Epithelial cell of proximal tubule (primary cell): Measurements from ENCODE around the gene REXO1. TPM values are rescaled to one million over a fixed set of nuclear protein-coding genes. Genes with fewer than 3 reads are reported as not detected.

Experiments used
- DNase-seq: peaks from one replicate; pipeline ENCODE4 v3.0.0-alpha.2; 2011; ENCODE audit warnings: low read depth
- H3K4me3 ChIP-seq: 2 replicates; pipeline ENCODE4 v1.5.1; 2011; ENCODE audit warnings: low read depth, mild to moderate bottlenecking, low read length
- CTCF ChIP-seq: conservative IDR thresholded peaks from 2 replicates; pipeline ENCODE4 v1.5.1; 2012; ENCODE audit warnings: low read depth, mild to moderate bottlenecking, low read length
- total RNA-seq: library from RNA; depleted of rRNA; stranded (reverse); fragments of >200 nt; gene quantifications from 2 replicates; pipeline ENCODE4 v1.2.3, GENCODE V29; 2015

The REXO1 gene
- total RNA-seq, 1 donor from 2014 or later = 18.4 TPM

- peak; percentile 93 for TF ChIP-seq CTCF
- DNase-seq = no peak
Measured at GRCh38 chr19:1837625-1838105, 10.6 kb downstream of the REXO1 start.

GRCh38 chr19:1837222-1837565, 11.1 kb downstream of the REXO1 start:
- TF ChIP-seq CTCF = no peak
- DNase-seq = no peak

More at GRCh38 chr19:1837625-1838105, 10.6 kb downstream of the REXO1 start:
- H3K4me3 ChIP-seq = peak overlapping the region; percentile 23

GRCh38 chr19:1836458-1837221, 11.6 kb downstream of the REXO1 start:
- no peak overlapping the region for H3K4me3 ChIP-seq
- no peak for DNase-seq
- no peak for TF ChIP-seq CTCF

More at GRCh38 chr19:1837222-1837565, 11.1 kb downstream of the REXO1 start:
- H3K4me3 ChIP-seq = no peak overlapping the region

GRCh38 chr19:1833540-1833939, 14.7 kb downstream of the REXO1 start:
- H3K4me3 ChIP-seq = peak overlapping the region; percentile 8
- TF ChIP-seq CTCF = no peak
- DNase-seq = no peak

GRCh38 chr19:1832046-1832663, 16.1 kb downstream of the REXO1 start:
- no peak for TF ChIP-seq CTCF
- DNase-seq = no peak
- H3K4me3 ChIP-seq = no peak overlapping the region

GRCh38 chr19:1830978-1831377, 17.3 kb downstream of the REXO1 start:
- H3K4me3 ChIP-seq = no peak overlapping the region
- DNase-seq = no peak
- TF ChIP-seq CTCF = no peak

GRCh38 chr19:1830568-1830967, 17.7 kb downstream of the REXO1 start:
- no peak for DNase-seq
- H3K4me3 ChIP-seq = no peak overlapping the region
- TF ChIP-seq CTCF = no peak
